Right cardiac atrium (tissue), 5 donors: ENCODE results near the gene CD52. TPM values are rescaled to one million over a fixed set of nuclear protein-coding genes. Genes with fewer than 3 reads are reported as not detected.
"Not testable (repeated sequence)": the region's sequence is repeated elsewhere in the genome, so short reads cannot be mapped to it uniquely, and the experiment has no call there.

Experiments
- ATAC-seq, 2 donors: fragments of 200-7000 bp; cut with Tn5 transposase; one replicate each; pipeline versions ENCODE4 v1.8.0 to v1.9.1; 2020; ENCODE audit warnings: moderate library complexity in 2 of 2, mild to moderate bottlenecking in 1 of 2
- DNase-seq, 3 donors: peaks; one replicate each; pipeline ENCODE4 v3.0.0-alpha.2; 2020
- H3K27ac ChIP-seq: one replicate; pipeline ENCODE4 v1.5.1; 2013; ENCODE audit warnings: mild to moderate bottlenecking, low read length, control low read depth, moderate library complexity
- H3K27me3 ChIP-seq: one replicate; pipeline ENCODE4 v1.6.1; 2013; ENCODE audit not compliant: control insufficient read depth, insufficient read depth
- H3K4me1 ChIP-seq: one replicate; pipeline ENCODE4 v1.6.1; 2013; ENCODE audit warnings: low read length; ENCODE audit not compliant: control insufficient read depth, insufficient read depth
- H3K4me3 ChIP-seq: one replicate; pipeline ENCODE4 v1.5.1; 2013; ENCODE audit warnings: low read length, control low read depth
- H3K9me3 ChIP-seq: one replicate; pipeline ENCODE4 v1.6.1; 2013; ENCODE audit warnings: low read length; ENCODE audit not compliant: control insufficient read depth
- WGBS: extraction: QIAGEN DNeasy Blood & Tissue Kit; methylation state at CpG from one replicate; pipeline ENCODE4 v1.1.7; 2013; 5-methylcytosine and 5-hydroxymethylcytosine counted together
- intact Hi-C, 4 donors: fragments of 100-400 bp; cut with DNase I; formaldehyde crosslinking; loops; one replicate each; pipeline versions ENCODE4 v1.11.0 to v1.14.0; 2022 to 2023
- polyA plus RNA-seq: library from polyadenylated mRNA; stranded (reverse); fragments of 200-250 nt; gene quantifications from one replicate; pipeline ENCODE4 v1.2.3, GENCODE V29; 2013
- total RNA-seq, 4 donors: library from RNA; stranded (reverse); fragmentation: NEBNext Ultra II Directional; extraction: Animal tissue kit (Norgen Biotek cat#: 25700); gene quantifications; one replicate each; pipeline ENCODE4 v1.2.1, GENCODE V29; 2021
- donor health status: healthy with polysubstance abuse.
- donor health status: DM: no; HTN: yes; CAD: no.
- donor health status: DM: no; HTN: no; CAD: no.
- donor health status: DM: no; HTN: yes; CAD: no; lungs with severe emphysema.
- donor health status: DM: yes; HTN: yes; CAD: no.

Gene CD52
- total and polyA plus RNA-seq, 5 donors = 1.8 to 5.7 (median 4.5) TPM

DNA sequence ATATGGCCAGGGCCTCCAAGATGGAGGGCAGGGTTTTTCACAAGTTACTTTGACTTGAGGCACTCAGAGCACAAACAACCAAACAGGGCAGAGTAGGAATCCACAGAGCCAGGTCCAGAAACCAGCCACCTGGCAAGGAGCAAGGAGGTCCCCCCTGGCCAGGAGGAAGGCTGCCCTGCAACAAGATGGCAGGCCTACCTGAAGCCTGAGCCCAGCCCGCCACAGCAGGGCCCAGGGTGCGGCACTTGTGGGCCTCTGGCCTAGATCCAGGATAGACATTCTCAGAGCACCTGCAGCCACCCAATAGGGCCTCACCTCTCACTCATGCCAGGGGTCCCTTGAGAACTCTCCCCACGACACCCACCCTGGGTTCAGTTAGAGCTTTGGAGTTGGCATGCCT, 26.3 kb upstream of the CD52 start:
- intact Hi-C loops = no loop called here
- Histone ChIP-seq H3K4me3 (no peak overlapping the region), H3K27me3 (no peaks in the 10 kb centered on the region), H3K4me1 (no peaks in the 10 kb centered on the region), H3K9me3 (no peaks in the 10 kb centered on the region), H3K27ac (no peak overlapping the region)
- DNase-seq (peak in 1 of 3 donors; percentile 35), ATAC-seq (no peak)
- WGBS = 91% methylated on average over 3 of the region's 3 CpGs

DNA sequence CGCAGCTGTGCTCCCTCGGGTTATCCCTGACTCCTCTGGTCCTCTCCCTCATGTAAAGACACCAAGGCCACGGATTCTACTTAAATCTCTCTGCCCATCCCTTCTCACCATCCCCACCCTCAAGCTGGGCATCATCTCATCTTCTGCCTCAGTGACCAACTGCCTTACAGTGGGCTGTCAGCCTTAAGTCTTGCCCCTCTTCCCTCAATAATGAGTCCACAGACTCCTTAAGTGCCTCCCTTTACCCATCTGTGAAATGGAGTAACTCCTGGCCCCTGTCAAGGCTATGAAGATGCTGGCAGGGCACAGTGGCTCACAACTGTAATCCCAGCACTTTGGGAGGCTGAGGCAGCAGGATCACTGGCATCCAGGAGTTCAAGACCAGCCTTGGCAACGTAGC, 25.8 kb upstream of the CD52 start:
- Histone ChIP-seq H3K27me3 (no peaks in the 10 kb centered on the region), H3K4me3 (no peak overlapping the region), H3K4me1 (no peaks in the 10 kb centered on the region), H3K9me3 (no peaks in the 10 kb centered on the region), H3K27ac (no peak overlapping the region)
- intact Hi-C loops = no loop called here
- ATAC-seq (no peak), DNase-seq (no peak)
- WGBS = 94% methylated on average over 4 of the region's 4 CpGs

DNA sequence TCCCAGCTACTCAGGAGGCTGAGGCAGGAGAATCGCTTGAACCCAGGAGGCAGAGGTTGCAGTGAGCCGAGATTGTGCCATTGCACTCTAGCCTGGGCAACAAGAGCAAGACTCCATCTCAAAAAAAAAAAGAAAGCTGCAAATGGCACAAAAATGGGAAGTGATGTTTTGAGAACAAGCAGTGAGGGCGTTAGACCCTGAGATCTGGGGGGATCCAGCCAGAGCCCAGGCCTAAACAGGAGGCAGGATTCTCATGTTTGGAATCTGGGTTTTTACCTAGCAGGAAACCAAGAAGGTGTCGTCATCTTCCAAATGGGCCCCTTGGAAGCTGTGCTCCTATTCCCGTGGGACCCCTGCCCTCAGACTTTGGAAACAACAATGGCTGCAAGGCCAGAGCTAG, 25.0 kb upstream of the CD52 start:
- H3K4me1 ChIP-seq, intact Hi-C loops, H3K4me3 ChIP-seq, H3K27ac ChIP-seq, H3K9me3 ChIP-seq, DNase-seq, ATAC-seq, H3K27me3 ChIP-seq: not testable (repeated sequence)
- 91% methylated on average over 5 of the region's 5 CpGs for WGBS

DNA sequence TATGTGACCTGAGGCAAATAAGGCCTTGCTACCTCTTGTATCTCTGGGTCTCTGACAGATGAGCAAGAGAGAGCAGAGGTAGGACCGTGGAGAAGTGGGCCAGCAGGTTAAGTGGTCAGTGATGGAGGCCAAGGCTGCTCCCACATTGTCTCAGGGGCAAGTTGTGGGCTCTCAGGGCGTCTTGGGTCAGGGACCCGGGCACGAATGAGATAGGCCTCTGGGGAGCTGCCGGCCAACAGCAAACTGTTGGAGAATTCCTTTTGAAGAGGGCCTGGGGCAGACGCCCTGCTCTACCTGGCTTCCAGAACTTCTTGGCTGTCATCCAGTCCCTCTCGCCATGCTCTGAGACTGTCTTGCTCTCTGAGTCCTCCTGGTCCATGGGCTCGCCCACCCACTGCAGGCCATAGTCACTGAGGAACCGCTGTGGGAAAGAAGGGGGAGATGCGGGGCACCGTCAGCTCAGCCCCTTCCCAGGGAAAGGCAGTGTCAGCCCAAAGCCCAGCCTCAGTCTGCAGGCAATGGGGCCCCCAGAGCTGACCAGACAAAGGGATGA, 23.8 kb upstream of the CD52 start:
- intact Hi-C loops = no loop called here
- ATAC-seq (no peak), DNase-seq (peak in 1 of 3 donors; percentile 16)
- Histone ChIP-seq H3K9me3 (no peaks in the 10 kb centered on the region), H3K4me3 (no peak overlapping the region), H3K4me1 (no peaks in the 10 kb centered on the region), H3K27ac (no peak overlapping the region), H3K27me3 (no peaks in the 10 kb centered on the region)
- WGBS = 85% methylated on average over 11 of the region's 11 CpGs

DNA sequence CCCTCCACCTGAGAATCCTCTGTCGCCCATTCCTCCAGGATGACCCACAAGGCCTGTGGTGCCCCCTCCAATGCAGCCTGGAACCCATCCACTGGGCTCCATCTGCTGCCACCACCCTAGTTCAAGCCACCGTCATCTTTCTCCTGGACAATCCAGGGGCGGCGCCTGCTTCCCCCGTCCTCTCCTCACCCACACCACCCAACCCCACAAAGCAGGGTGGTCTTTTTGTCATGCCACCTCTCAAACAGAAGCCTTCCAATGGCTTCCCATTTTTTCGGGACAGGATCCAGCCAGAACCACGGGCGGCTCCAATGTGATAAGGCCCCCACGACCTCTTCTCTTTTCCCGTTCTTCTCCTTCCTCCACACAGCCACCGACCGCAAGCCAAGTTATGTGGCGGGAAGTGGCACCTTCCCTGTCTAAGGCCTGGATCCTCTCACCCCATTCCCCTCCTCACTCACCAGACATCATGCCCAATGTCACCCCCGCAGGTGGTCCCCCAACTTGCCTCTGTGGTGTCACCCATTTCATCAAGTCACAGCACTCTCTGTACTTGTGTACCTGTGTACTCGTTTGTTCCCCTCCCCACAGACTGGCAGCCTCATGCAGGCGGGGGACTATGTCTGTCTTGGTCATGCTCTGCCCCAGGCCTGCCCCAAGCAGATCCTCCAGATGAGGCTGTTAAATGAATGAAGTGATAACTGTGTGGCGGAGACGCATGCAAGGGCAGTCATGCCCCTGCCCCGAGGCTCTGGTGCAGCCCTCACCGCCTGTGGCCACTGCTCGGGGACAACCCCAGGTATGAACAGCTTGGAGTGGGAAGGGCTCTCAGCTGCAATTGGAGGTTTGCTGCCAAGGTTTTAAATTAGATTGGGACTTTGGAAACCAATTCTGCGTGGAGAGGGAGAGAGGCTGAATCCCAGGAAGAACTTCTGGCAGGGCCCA, 22.3 kb upstream of the CD52 start:
- DNase-seq (peak in 1 of 3 donors; percentile 41), ATAC-seq (no peak)
- H3K9me3 ChIP-seq = no peaks in the 10 kb centered on the region
- WGBS = 88% methylated on average over 22 of the region's 22 CpGs
- no peak overlapping the region for H3K4me3 ChIP-seq
- no peaks in the 10 kb centered on the region for H3K27me3 ChIP-seq
- no peaks in the 10 kb centered on the region for H3K4me1 ChIP-seq
- no peak overlapping the region for H3K27ac ChIP-seq
- intact Hi-C loops = no loop called here

DNA sequence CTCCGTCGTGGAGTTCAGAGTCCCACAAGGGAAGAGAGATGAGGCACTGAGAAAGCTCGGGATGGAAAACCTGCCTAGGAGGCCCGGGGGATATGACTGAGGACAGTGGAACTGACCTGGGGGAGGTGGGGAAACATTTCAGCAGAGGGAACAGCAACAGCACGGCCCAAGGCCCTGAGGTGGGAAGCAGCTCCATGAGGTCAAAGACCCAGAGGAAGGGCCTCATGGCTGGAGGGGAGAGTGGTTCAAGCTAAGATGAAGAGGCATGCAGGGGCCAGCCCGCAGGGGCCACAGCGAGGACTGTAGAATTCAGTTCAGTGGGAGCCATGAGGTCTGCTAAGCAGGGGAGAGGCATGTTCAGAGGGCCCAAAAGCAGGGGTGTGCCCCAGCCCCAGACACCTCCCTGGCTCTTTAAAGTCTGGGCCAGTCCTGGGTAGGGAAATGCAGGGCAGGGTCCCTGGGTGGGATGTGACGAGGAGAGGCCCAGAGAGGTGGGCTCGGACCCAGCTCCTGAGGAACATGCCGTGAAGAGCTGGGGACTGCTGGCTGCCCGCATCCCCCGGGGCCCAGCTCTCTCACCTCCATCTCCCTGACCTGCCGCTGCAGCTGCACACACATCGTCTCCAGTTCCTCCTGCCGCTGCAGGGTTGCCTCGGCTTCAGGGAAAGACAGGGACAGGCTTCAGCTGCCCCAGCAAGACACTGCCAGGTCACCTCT, 21.3 kb upstream of the CD52 start:
- no peaks in the 10 kb centered on the region for H3K27me3 ChIP-seq
- 91% methylated on average over 16 of the region's 16 CpGs for WGBS
- ATAC-seq = no peak
- DNase-seq = peak in 1 of 3 donors; percentile 19
- H3K4me1 ChIP-seq = no peaks in the 10 kb centered on the region
- no peak overlapping the region for H3K4me3 ChIP-seq
- H3K27ac ChIP-seq = no peak overlapping the region
- no peaks in the 10 kb centered on the region for H3K9me3 ChIP-seq
- intact Hi-C loops = no loop called here

DNA sequence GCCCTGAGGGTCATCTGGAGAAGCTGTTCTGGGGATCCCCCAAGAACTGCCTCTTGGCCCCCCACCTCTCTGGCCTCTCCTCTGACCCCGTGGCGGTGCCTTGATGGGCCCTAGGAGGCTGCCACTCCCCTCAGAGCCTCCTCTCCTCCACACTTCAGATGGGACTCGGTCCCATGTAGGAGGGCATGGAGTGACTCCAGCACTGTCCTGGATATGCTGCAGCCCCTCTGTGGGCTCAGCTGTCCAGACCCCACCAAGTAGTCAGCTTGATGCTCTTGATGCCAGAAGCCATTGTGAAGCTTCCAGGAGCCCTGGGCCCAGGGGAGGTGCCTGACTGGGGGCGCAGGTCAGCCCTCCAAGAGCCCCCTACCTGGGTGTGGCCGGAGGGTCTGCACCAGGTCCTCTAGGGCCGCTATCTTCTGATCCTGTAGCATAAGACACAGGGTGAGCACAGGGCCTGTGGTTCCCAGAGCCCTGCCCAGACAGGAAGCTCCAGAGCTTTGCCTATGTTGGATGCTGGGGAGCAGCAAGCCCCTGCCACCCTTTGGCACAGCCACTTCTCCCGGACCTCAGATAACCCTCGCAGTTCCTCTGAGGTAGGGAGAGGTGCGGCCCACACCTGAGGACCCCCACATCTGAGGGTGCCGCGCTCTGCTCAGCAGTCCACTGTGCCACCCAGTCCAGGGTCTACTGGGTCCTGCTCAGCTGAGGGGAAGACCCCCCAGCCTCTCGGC, 20.5 kb upstream of the CD52 start:
- DNase-seq = peak in 1 of 3 donors; percentile 13
- Histone ChIP-seq H3K27ac (no peak overlapping the region), H3K9me3 (no peaks in the 10 kb centered on the region), H3K4me3 (no peak overlapping the region), H3K27me3 (no peaks in the 10 kb centered on the region), H3K4me1 (no peaks in the 10 kb centered on the region)
- 91% methylated on average over 12 of the region's 12 CpGs for WGBS
- no peak for ATAC-seq
- intact Hi-C loops = no loop called here

DNA sequence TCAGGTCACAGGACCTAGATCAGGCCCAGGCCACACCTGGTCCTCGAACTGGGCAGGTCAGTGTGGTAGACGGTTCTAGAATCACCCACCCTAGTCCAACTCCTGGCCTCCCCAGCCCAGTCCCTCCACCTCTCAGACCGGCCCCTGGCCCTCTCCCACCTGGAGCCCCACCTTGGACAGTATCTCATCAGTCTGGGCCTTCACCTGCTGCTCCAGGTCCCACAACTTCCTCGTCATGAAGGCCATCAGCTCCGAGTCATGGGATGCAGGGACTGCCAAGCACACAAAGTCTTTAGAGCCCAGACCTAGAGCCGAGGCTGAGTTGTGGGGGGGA, 20.0 kb upstream of the CD52 start:
- no peaks in the 10 kb centered on the region for H3K9me3 ChIP-seq
- H3K27ac ChIP-seq = no peak overlapping the region
- H3K4me3 ChIP-seq = no peak overlapping the region
- intact Hi-C loops = no loop called here
- no peaks in the 10 kb centered on the region for H3K4me1 ChIP-seq
- DNase-seq = peak in 1 of 3 donors; percentile 17
- 72% methylated on average over 6 of the region's 6 CpGs for WGBS
- no peak for ATAC-seq
- no peaks in the 10 kb centered on the region for H3K27me3 ChIP-seq

DNA sequence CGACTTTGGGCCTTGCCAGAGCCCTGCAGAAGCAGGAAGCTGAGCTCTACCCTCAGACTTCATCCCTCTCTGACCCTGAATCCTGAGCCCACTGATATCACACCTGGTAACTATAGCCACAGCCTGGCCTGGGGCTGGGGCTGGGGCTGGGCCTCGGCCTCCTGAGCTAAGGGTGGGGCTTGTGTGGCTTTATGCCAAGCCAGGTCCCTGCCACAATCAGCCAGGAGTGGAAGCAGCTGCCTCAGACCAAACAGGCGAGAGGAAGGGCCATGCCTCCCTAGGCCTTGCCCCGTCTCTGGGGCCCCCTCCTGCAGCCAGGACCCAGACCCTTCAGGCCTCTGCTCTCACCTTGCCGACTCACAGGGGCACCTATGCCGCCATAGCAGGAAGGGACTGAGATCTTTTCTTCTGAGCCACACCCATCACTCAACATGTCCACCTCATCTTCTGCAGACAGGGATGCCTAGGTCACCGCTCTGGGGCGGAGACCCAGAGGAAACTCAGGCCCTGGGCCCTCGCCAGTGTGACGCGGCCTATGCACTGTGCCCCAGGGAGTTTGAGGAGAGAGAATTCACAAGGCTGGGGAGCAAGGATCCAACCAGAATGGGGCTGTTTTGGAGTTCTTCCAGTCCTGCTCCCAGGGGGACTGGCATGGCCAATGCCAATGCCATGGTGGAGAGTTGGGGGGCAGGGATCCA, 17.0 kb upstream of the CD52 start:
- DNase-seq (peak in 2 of 3 donors; percentile 45 to 54), ATAC-seq (no peak)
- H3K27me3 ChIP-seq = no peaks in the 10 kb centered on the region
- intact Hi-C loops = no loop called here
- WGBS = 89% methylated on average over 11 of the region's 11 CpGs
- H3K4me3 ChIP-seq = no peak overlapping the region
- no peaks in the 10 kb centered on the region for H3K4me1 ChIP-seq
- no peak overlapping the region for H3K27ac ChIP-seq
- no peaks in the 10 kb centered on the region for H3K9me3 ChIP-seq

DNA sequence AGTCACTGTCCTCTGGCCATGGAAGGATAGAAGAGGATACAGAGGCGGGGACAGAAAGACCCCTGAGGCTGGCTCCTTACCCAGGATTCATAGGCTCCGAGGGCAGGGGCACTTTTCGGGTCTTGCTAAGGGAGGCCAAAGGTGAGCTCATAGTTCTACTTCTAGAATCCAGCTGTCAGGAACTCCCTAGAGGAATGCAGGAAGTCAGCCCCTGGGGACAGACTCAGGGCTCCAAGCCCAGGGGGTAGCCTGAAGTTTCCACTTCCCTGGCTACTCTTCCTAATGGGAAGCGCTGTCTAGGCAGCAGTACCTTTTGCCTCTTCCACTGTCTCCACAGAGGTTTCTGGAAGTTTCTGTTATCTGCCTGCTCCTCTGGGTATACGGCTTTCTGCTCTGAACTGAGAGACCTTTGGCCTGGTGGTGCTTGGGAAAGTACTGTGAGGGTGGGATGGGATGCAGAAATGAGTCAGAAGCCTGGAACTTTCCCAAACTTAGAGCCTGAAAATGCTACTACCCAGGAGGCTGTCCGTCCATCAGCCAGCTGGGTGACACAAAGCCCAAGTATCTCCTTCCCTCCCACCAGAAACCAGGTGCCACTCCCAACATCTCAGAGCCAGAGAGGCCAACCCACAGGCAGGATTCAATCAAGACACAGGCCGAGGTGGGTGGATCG, 14.9 kb upstream of the CD52 start:
- Histone ChIP-seq H3K27me3 (no peaks in the 10 kb centered on the region), H3K9me3 (no peaks in the 10 kb centered on the region), H3K27ac (no peak overlapping the region), H3K4me1 (peaks cover 6% of the 10 kb centered on the region), H3K4me3 (no peak overlapping the region)
- WGBS = 57% methylated on average over 8 of the region's 8 CpGs
- intact Hi-C loops = no loop called here
- peak in 1 of 3 donors; percentile 36 for DNase-seq
- peak in 1 of 2 donors; percentile 50 for ATAC-seq
